HepG2 (cell line): ENCODE data around the gene SCFD2. TPM values are rescaled to one million over a fixed set of nuclear protein-coding genes. Genes with fewer than 3 reads are reported as not detected.

Source experiments
- ATAC-seq: fragments of 200-7000 bp; cut with Tn5 transposase; 3 replicates; pipeline ENCODE4 v1.9.1; 2020; ENCODE audit warnings: mild to moderate bottlenecking, moderate library complexity
- BruUV-seq: library from RNA; stranded (reverse); fragments of 400-500 nt; replicated peaks from 2 replicates; lab custom pipeline; 2021; lab: Mats Ljungman, UMichigan
- CTCF ChIA-PET: fragments of 300-600 bp; formaldehyde crosslinking; extraction: SDS; loops from one replicate; lab custom pipeline; 2021; ENCODE audit warnings: low total read pairs, inconsistent platforms, low intra/inter-chr PET ratio; lab: Yijun Ruan, JAX
- POLR2A ChIA-PET: fragments of 350-600 bp; sonication (Branson Sonifier 250); formaldehyde crosslinking; loops from one replicate; lab custom pipeline; 2020; ENCODE audit warnings: antibody characterized with exemption, inconsistent platforms; lab: Yijun Ruan, JAX
- DNase-seq: peaks from one replicate; pipeline ENCODE4 v3.0.0-alpha.2; 2015; ENCODE audit warnings: low spot score
- FAIRE-seq: peaks from 3 replicates; lab custom pipeline; 2011; peaks lifted over from hg19 to GRCh38; lab: Jason Lieb, UNC
- H2AFZ ChIP-seq: one replicate; pipeline ENCODE4 v1.6.1; 2011; ENCODE audit warnings: low read length, inconsistent platforms
- H3K27ac ChIP-seq: fragments of 300-600 bp; 3 replicates; pipeline ENCODE4 v1.8.0; 2011; ENCODE audit warnings: mixed run types, mild to moderate bottlenecking, mixed read lengths, low read length, inconsistent platforms; ENCODE audit not compliant: insufficient read depth; ENCODE audit errors: extremely low read length
- H3K27me3 ChIP-seq, 2 experiments: fragments of 200-600 bp in 1 of 2; 2 replicates in 1 of 2; 3 replicates in 1 of 2; pipeline versions ENCODE4 v1.6.0 to v1.8.0; 2011; ENCODE audit warnings: low read length in 2 of 2, mild to moderate bottlenecking in 2 of 2, moderate library complexity in 2 of 2, inconsistent platforms in 1 of 2; ENCODE audit not compliant: insufficient read depth in 2 of 2, control insufficient read depth in 1 of 2
- H3K36me3 ChIP-seq, 2 experiments: fragments of 200-600 bp in 1 of 2; replicated peaks in 1 of 2; 2 replicates in 1 of 2; 3 replicates in 1 of 2; pipeline versions ENCODE4 v1.5.1 to v1.8.0; 2011; ENCODE audit warnings: low read length in 2 of 2, inconsistent platforms in 1 of 2; ENCODE audit not compliant: insufficient read depth in 2 of 2, control insufficient read depth in 1 of 2
- H3K4me1 ChIP-seq: 2 replicates; pipeline ENCODE4 v1.5.1; 2012; ENCODE audit warnings: low read length, inconsistent platforms; ENCODE audit not compliant: insufficient read depth
- H3K4me2 ChIP-seq: 2 replicates; pipeline ENCODE4 v1.6.0; 2011; ENCODE audit warnings: low read depth, low read length, inconsistent platforms
- H3K4me3 ChIP-seq, 3 experiments: fragments of 200-600 bp in 1 of 3; sonication (generic), shearing (Covaris generic) in 1 of 3; replicated peaks in 1 of 3; 2 replicates each; pipeline ENCODE4 v1.5.1; 2011 to 2016; ENCODE audit warnings: low read length in 3 of 3, inconsistent platforms in 2 of 3, low read depth in 2 of 3, mild to moderate bottlenecking in 2 of 3, control low read depth in 1 of 3, mixed read lengths in 1 of 3; ENCODE audit not compliant: insufficient read depth in 1 of 3
- H3K79me2 ChIP-seq: one replicate; pipeline ENCODE4 v1.6.1; 2011; ENCODE audit warnings: low read length, inconsistent platforms; ENCODE audit not compliant: insufficient read depth
- H3K9ac ChIP-seq: 2 replicates; pipeline ENCODE4 v1.6.0; 2011; ENCODE audit warnings: mild to moderate bottlenecking, low read depth, low read length, inconsistent platforms; ENCODE audit not compliant: insufficient read depth
- H3K9me3 ChIP-seq: 2 replicates; pipeline ENCODE4 v1.5.1; 2012; ENCODE audit warnings: mild to moderate bottlenecking, low read length
- H4K20me1 ChIP-seq: 2 replicates; pipeline ENCODE4 v1.6.0; 2011; ENCODE audit warnings: inconsistent platforms, mild to moderate bottlenecking, low read length, moderate library complexity; ENCODE audit not compliant: insufficient read depth
- IRF9 ChIP-seq: sonication (generic); formaldehyde crosslinking; IDR thresholded peaks from 2 replicates; pipeline ENCODE4 v1.8.0; 2022; ENCODE audit warnings: missing genetic modification reagents, mild to moderate bottlenecking, borderline replicate concordance
- JUNB ChIP-seq: sonication (generic); formaldehyde crosslinking; IDR thresholded peaks from 2 replicates; pipeline ENCODE4 v1.8.0; 2022; ENCODE audit warnings: missing genetic modification reagents, mild to moderate bottlenecking, borderline replicate concordance
- MAFF ChIP-seq: IDR thresholded peaks from 2 replicates; pipeline ENCODE4 v1.6.1; 2011; ENCODE audit warnings: low read depth, low read length, improper control_type of control experiment
- RFXANK ChIP-seq: IDR thresholded peaks from 2 replicates; pipeline ENCODE4 v1.6.1; 2016
- RNF2 ChIP-seq: fragments of 450-650 bp; conservative IDR thresholded peaks from 2 replicates; pipeline ENCODE4 v1.6.1; 2016; ENCODE audit warnings: low read depth
- STAT5B ChIP-seq: sonication (generic); formaldehyde crosslinking; IDR thresholded peaks from 2 replicates; pipeline ENCODE4 v1.4.0; 2020; ENCODE audit warnings: missing genetic modification reagents
- TGIF2 ChIP-seq: IDR thresholded peaks from 2 replicates; pipeline ENCODE4 v1.6.1; 2016; ENCODE audit warnings: control low read depth, missing compliant biosample characterization
- ZMYM3 ChIP-seq: sonication (generic); formaldehyde crosslinking; IDR thresholded peaks from 2 replicates; pipeline ENCODE4 v1.5.1; 2020; ENCODE audit warnings: mild to moderate bottlenecking, missing genetic modification reagents
- ZNF18 ChIP-seq: sonication (generic); formaldehyde crosslinking; IDR thresholded peaks from 2 replicates; pipeline ENCODE4 v1.8.0; 2022; ENCODE audit warnings: mild to moderate bottlenecking, missing genetic modification reagents; ENCODE audit not compliant: insufficient replicate concordance
- ZNF276 ChIP-seq: sonication (generic); formaldehyde crosslinking; IDR thresholded peaks from 2 replicates; pipeline ENCODE4 v1.4.0; 2020; ENCODE audit warnings: mild to moderate bottlenecking, low read depth, missing genetic modification reagents
- ZNF558 ChIP-seq: sonication (generic); formaldehyde crosslinking; IDR thresholded peaks from 2 replicates; pipeline ENCODE4 v1.9.0; 2022; ENCODE audit warnings: mild to moderate bottlenecking, missing genetic modification reagents, borderline replicate concordance
- ZNF710 ChIP-seq: sonication (generic); formaldehyde crosslinking; IDR thresholded peaks from 2 replicates; pipeline ENCODE4 v1.5.0; 2020; ENCODE audit warnings: mild to moderate bottlenecking, missing genetic modification reagents, borderline replicate concordance
- ZNF75D ChIP-seq: sonication (generic); formaldehyde crosslinking; IDR thresholded peaks from 2 replicates; pipeline ENCODE4 v1.8.1; 2023; ENCODE audit warnings: missing genetic modification reagents, mild to moderate bottlenecking, borderline replicate concordance
- ZSCAN21 ChIP-seq: sonication (generic); formaldehyde crosslinking; IDR thresholded peaks from 2 replicates; pipeline ENCODE4 v1.8.0; 2022; ENCODE audit warnings: mild to moderate bottlenecking, missing genetic modification reagents, moderate library complexity, borderline replicate concordance
- whole genome bisulfite sequencing: methylation state at CpG from one replicate; pipeline ENCODE4 v1.1.6; 2017; ENCODE audit warnings: low lambda C conversion rate; 5-methylcytosine and 5-hydroxymethylcytosine counted together
- in situ Hi-C: cut with HindIII; loops from 2 replicates; pipeline ENCODE4 v1.10.0; 2017; ENCODE audit warnings: low pct_unique_long_range_greater_than_20kb; ENCODE audit not compliant: extremely low pct_ligation_motif_present
- intact Hi-C: fragments of 100-400 bp; cut with micrococcal nuclease; formaldehyde crosslinking; loops from one replicate; pipeline ENCODE4 v1.10.0; 2022; ENCODE audit not compliant: unreplicated experiment
- polyA plus RNA-seq, 8 experiments: library from polyadenylated mRNA; depleted of rRNA in 3 of 8; stranded (reverse) in 7 of 8; unstranded in 1 of 8; fragments of >200 nt; fragmentation: Illumina TruSeq in 4 of 8; extraction: Trizol in 4 of 8; gene quantifications; 2 replicates each; pipeline versions ENCODE4 v1.2.1 to v1.2.3, GENCODE V29; 2011 to 2016; ENCODE audit warnings: low read depth in 4 of 8, missing spikeins in 1 of 8, mixed read lengths in 1 of 8; ENCODE audit not compliant: insufficient read depth in 1 of 8
- total RNA-seq, 5 experiments: library from RNA; depleted of rRNA; stranded (reverse); fragments of >200 nt; fragmentation: Illumina TruSeq; extraction: Trizol; gene quantifications; 2 replicates each; pipeline ENCODE4 v1.2.3, GENCODE V29; 2016; ENCODE audit warnings: low read depth in 1 of 5
- TF ChIP-seq, protein P1 (sequence below): sonication (generic); formaldehyde crosslinking; IDR thresholded peaks from 2 replicates; pipeline ENCODE4 v1.5.1; 2020; ENCODE audit warnings: missing genetic modification reagents, mild to moderate bottlenecking, borderline replicate concordance

The SCFD2 gene
- total and polyA plus RNA-seq, 2 of the 13 experiments (the other 11 are each of a cell fraction or from before 2014, with no cell fraction given) = 4.6 to 15.6 TPM

GRCh38 chr4:52982946-52983340 is 382.9 kb downstream of the SCFD2 start:
- H3K4me2 ChIP-seq = no peak overlapping the region
- no peaks in the 10 kb centered on the region for H3K36me3 ChIP-seq
- no peak for DNase-seq
- no TSS peak for BruUV-seq
- no peaks in the 10 kb centered on the region for H3K79me2 ChIP-seq
- TF ChIP-seq TGIF2 (CRISPR knock-in tag) (no peak), ZNF710 (CRISPR knock-in tag) (no peak), RNF2 (no peak), ZNF558 (CRISPR knock-in tag) (no peak), ZNF18 (no peak), JUNB (CRISPR knock-in tag) (no peak), ZMYM3 (CRISPR knock-in tag) (no peak), MAFF (no peak), ZNF75D (CRISPR knock-in tag) (no peak), STAT5B (CRISPR knock-in tag) (no peak), ZSCAN21 (no peak), IRF9 (CRISPR knock-in tag) (no peak), ZNF276 (no peak), RFXANK (no peak)
- TF ChIP-seq, protein P1, sequence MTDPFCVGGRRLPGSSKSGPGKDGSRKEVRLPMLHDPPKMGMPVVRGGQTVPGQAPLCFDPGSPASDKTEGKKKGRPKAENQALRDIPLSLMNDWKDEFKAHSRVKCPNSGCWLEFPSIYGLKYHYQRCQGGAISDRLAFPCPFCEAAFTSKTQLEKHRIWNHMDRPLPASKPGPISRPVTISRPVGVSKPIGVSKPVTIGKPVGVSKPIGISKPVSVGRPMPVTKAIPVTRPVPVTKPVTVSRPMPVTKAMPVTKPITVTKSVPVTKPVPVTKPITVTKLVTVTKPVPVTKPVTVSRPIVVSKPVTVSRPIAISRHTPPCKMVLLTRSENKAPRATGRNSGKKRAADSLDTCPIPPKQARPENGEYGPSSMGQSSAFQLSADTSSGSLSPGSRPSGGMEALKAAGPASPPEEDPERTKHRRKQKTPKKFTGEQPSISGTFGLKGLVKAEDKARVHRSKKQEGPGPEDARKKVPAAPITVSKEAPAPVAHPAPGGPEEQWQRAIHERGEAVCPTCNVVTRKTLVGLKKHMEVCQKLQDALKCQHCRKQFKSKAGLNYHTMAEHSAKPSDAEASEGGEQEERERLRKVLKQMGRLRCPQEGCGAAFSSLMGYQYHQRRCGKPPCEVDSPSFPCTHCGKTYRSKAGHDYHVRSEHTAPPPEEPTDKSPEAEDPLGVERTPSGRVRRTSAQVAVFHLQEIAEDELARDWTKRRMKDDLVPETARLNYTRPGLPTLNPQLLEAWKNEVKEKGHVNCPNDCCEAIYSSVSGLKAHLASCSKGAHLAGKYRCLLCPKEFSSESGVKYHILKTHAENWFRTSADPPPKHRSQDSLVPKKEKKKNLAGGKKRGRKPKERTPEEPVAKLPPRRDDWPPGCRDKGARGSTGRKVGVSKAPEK (CRISPR knock-in tag) = no peak
- TF ChIP-seq, all 625 proteins: peak for 0
- Histone ChIP-seq H3K27ac (no peak overlapping the region), H2AFZ (no peak overlapping the region), H3K4me1 (peaks cover 13% of the 10 kb centered on the region), H3K27me3 (no peaks in the 10 kb centered on the region), H3K4me3 (no peak overlapping the region), H3K9me3 (no peaks in the 10 kb centered on the region), H3K9ac (no peak overlapping the region), H4K20me1 (no peaks in the 10 kb centered on the region)
- ChIA-PET POLR2A (no interaction called here), CTCF (interaction anchor here (0.9 to 3.0 kb wide), 4 partner anchors 437 to 1235 kb away, joined by 3 to 26 read pairs (median 18); no protein-coding TSS in a partner anchor)
- in situ Hi-C loops (loop anchor here (5.0 to 25.0 kb wide), 4 partner anchors 271 to 751 kb away; no protein-coding TSS in a partner anchor), intact Hi-C loops (loop anchor here (1.0 to 5.0 kb wide), 5 partner anchors 70 to 749 kb away; no protein-coding TSS in a partner anchor)
- ATAC-seq (no peak), FAIRE-seq (no peak)
- WGBS = 77% methylated on average over 3 of the region's 3 CpGs
